Brain pericyte (primary cell): ENCODE data around the gene TRAF3.
A peak's percentile ranks its signal among the peaks of the same experiment; 100 is the strongest.
"Not testable (repeated sequence)": the region's sequence is repeated elsewhere in the genome, so short reads cannot be mapped to it uniquely, and the experiment has no call there.

Experiments used
- DNase-seq: peaks from one replicate; pipeline ENCODE4 v3.0.0-alpha.2; 2012; ENCODE audit warnings: low read depth, low spot score

Gene TRAF3

GRCh38 chr14:102751088-102751487 lies 26.2 kb upstream of the TRAF3 start:
- no peak for DNase-seq

GRCh38 chr14:102752239-102752847 lies 24.9 kb upstream of the TRAF3 start:
- DNase-seq: no peak

DNA sequence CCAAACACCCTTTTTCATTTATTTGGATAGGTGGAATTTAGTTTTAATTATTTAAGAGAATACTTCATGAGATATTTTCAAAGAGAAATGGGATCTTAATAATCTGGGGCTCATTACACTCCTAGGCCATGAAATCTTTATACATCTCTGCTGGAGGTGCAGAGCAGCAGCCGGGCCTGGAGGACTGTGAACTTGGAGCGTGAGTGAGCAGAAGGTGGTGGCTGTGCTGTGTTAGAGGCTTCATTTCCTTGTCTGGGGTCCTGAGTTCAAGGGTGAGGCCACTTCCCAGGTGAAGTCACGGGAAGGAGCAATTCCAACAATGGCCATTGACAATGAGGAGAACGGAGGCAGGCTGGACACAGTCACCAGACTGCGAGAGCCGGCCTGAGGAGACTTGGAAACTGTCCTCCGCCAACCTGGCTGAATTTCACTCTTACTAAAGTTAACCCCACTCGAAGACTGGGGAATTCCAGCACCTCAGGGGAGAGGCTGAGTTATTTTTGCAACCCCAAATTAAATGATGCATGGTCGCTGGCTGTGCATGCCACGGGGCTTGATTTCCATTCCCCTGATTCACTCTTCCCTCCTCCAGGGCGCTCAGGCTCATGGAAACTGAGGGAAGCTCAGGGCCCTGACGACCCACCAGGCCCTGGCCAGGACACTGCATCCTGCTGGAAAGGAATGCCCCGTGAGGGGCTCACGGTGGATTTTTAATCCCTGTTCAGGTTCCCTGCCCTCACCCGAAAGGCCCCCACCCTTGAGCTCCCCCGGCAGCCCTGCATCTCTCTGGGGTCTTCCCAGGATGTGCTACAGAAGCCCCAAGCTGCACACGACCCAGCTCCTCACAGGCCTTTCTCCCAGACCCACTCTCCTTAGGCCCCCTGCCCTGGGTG lies 22.6 kb upstream of the TRAF3 start:
- DNase-seq: no peak

DNA sequence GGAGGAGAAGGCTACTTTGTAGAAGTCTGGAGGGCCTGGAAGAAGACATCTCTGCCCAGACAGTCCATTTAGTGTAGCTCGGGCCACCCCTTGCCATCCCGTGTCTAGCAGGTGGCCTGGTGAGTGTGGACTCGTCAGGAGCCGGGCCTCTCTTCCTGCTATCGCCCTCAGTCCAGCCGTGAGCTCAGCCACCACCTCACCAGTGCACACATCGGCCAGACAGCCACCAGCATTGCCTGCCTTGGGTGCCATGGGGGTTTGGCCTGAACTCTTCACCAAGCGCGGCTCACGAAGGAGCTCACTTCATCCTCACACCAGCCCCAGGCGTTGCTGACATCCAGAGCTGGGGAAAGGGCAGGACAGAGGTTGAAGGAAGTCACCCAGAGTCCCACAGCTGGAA lies 19.6 kb upstream of the TRAF3 start:
- DNase-seq: no peak

- DNase-seq: no peak
Measured at GRCh38 chr14:102758087-102758486, 19.2 kb upstream of the TRAF3 start.

DNA sequence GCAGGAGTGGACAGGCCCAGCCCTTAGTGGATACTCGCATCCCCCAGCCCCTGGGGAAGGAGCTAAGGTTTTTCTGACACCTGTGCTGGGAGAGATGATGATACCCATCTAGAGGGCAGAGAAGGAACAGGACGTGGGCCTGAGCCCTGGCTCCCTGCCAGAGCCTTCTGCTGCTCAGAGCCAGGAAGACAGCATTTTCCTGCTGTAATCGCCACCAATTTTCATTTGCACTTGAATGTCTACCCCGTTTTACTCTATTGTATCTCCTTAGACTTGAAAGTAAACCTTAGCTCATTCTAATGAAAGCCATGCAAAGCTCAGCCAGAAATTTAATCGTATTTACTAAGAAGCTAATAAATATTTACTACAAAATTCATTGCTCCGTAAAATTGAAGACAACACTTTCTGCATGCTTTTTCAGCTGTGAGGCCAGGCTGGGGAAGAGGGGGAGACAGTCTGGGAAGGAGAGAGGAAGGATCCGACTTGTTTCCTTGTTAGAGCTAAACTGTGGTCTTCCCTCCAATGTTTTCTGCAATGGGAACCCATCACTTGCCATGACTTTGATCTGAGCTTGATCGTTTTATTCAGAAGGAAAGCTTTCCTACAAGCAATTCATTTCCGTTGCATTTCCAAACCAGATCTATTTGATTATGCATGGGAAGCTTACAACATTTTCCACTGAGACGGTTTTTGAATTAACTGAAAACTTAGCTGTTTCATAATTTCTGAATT lies 17.6 kb upstream of the TRAF3 start:
- DNase-seq: no peak

GRCh38 chr14:102760496-102761193 lies 16.6 kb upstream of the TRAF3 start:
- DNase-seq: no peak

DNA sequence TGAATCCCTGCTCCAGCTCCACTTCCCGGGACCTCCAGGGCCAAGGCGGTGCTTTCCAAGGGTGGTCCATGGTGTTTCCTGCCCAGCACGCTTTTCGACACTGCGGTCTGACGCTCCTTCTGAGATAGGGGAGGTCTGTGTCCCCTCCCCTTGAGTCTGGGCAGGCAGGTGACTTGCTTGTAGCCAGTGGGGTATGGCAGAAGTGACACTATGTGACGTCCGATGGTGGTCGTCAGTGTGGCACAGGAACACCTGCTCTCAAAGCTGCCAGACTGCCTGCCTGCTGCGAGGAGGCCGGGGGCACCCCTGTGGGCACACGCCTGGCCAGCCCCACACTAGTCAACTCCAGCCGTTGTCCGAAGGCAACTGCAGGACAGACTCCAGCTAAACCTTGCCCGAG lies 16.0 kb upstream of the TRAF3 start:
- no peak for DNase-seq

- DNase-seq: no peak
Measured at GRCh38 chr14:102764220-102764671, 13.0 kb upstream of the TRAF3 start.

DNA sequence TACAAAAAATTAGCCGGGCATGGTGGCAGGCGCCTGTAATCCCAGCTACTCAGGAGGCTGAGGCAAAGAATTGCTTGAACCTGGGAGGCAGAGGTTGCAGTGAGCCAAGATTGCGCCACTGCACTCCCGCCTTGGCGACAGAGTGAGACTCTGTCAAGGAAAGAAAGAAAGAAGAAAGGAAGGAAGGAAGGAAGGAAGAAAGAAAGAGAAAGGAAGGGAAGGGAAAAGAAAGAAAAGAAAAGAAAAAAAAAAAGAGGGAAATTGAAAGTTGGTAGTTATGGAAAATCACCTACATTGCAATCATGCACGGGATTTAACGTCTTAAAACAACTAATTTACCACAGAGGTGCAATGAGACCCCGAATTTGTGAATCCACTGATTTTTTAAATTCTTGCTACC lies 11.5 kb upstream of the TRAF3 start:
- not testable (repeated sequence) for DNase-seq

- no peak for DNase-seq
Measured at GRCh38 chr14:102768223-102769048, 8.8 kb upstream of the TRAF3 start.

GRCh38 chr14:102769049-102769327 lies 8.3 kb upstream of the TRAF3 start:
- no peak for DNase-seq

GRCh38 chr14:102770147-102771123 lies 6.8 kb upstream of the TRAF3 start:
- DNase-seq: no peak

DNA sequence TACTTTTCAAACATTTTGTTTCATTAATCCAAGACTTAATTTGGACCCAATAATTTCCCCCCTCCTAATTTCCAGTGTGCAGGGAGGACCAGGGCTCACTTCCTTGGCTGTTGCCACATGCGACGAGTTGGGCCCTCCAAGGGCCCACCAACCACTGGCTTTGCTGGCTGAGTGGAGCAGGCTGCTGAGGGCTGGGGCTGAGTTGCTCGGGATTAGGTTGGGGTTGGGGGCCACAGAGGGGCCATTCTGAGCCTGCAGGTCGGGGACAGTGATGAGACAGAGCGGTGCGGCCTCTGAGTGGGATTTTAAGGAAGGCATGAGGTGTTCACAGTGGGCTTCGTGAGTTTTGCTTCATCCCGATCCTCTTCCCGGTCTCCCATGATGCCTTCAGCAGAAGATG lies 6.1 kb upstream of the TRAF3 start:
- DNase-seq: no peak

- DNase-seq: no peak
Measured at GRCh38 chr14:102772781-102773570, 4.3 kb upstream of the TRAF3 start.

DNA sequence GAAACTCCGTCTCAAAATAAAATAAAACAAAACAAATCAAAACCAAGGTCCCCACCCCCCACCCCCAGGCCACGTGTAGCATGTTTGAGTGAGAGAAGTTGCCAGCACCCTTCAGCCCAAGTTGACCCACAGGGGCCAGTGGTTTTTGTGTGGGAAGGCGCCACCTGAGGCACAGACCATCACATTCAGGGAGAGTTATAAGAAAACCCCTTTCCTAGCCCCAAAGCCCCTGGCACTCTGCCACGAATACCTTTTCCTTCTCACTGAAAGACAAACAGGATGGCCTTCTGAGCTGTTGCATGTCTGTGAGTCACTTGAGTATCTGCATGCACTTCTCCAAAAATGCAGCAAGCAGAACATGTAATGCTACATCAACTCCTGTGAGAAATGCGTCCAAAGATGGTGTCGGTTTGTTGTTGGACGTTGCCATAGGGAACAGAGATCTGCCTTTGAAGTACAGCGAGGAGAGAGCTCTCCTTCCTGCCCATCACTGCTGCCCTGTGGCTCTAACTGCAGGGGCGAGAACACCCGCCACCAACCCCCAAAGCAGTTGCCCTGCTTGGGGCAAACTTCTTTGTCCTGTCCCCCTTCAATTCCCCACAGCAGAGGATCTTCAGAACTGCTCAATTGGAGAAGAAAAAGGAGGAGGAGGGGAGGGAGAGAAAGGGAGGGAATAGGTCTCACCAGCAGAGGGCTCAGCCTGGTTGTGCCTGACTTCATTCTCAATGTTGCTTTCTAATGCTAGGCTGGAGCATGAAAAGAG lies 2.7 kb upstream of the TRAF3 start:
- peak; percentile 52 for DNase-seq

GRCh38 chr14:102775855-102776760 lies 1.1 kb upstream of the TRAF3 start:
- DNase-seq: no peak
